Endothelial cell (in vitro differentiated cells): ENCODE data around the gene DAPK1. TPM values are rescaled to one million over a fixed set of nuclear protein-coding genes. Genes with fewer than 3 reads are reported as not detected.

Source experiments
- DNase-seq: peaks from one replicate; pipeline ENCODE4 v3.0.0; 2021; ENCODE audit warnings: low spot score
- H3K27ac Mint-ChIP-seq: one replicate; pipeline ENCODE4 v1.8.0; 2021; ENCODE audit warnings: mixed read lengths, inconsistent platforms; ENCODE audit not compliant: unreplicated experiment
- H3K27me3 Mint-ChIP-seq: one replicate; pipeline ENCODE4 v1.8.0; 2021; ENCODE audit warnings: mild to moderate bottlenecking, moderate library complexity, mixed read lengths, inconsistent platforms; ENCODE audit not compliant: unreplicated experiment
- H3K36me3 Mint-ChIP-seq: one replicate; pipeline ENCODE4 v1.8.0; 2021; ENCODE audit warnings: mild to moderate bottlenecking, low read depth, mixed read lengths, inconsistent platforms; ENCODE audit not compliant: unreplicated experiment
- H3K4me1 Mint-ChIP-seq: one replicate; pipeline ENCODE4 v1.8.0; 2021; ENCODE audit warnings: mild to moderate bottlenecking, mixed read lengths, inconsistent platforms; ENCODE audit not compliant: unreplicated experiment
- H3K4me3 Mint-ChIP-seq: one replicate; pipeline ENCODE4 v1.8.0; 2021; ENCODE audit warnings: mild to moderate bottlenecking, mixed read lengths, inconsistent platforms; ENCODE audit not compliant: unreplicated experiment
- H3K9me3 Mint-ChIP-seq: one replicate; pipeline ENCODE4 v1.8.0; 2021; ENCODE audit warnings: mixed read lengths, inconsistent platforms; ENCODE audit not compliant: unreplicated experiment
- total RNA-seq: library from RNA; stranded (reverse); fragmentation: NEBNext Ultra II Directional; extraction: Animal tissue kit (Norgen Biotek cat#: 25700); gene quantifications from one replicate; pipeline ENCODE4 v1.2.1, GENCODE V29; 2021; ENCODE audit not compliant: unreplicated experiment
- TF ChIP-seq, protein P1 (sequence below): fragments of 200-600 bp; sonication (generic); IDR thresholded peaks from one replicate; pipeline ENCODE4 v1.5.0; 2021; ENCODE audit warnings: antibody characterized with exemption; ENCODE audit not compliant: unreplicated experiment

DAPK1 gene
- total RNA-seq, 1 donor from 2014 or later: 36.8 TPM

DNA sequence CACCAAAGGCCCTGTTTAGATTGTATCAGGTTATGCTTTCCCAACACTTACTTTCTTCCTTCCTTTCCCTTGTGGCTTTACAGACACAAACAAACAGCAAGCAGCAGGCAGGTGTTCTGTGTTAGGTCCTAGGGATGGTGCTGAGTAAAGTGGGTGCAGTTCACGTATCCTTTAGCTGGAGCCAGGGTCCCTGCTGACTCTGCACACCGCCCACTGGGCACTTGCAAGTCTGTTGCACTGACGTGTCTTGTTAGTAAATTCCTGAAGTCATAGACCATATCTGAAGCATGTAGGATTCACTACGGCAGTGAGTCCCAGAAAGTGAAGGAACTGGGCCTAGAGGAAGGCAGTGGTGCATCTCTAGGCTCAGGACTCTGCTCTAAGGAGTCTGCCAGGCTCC, 96.5 kb downstream of the DAPK1 start:
- Mint-ChIP-seq H3K4me3 (no peak overlapping the region), H3K9me3 (no peaks in the 10 kb centered on the region), H3K36me3 (no peaks in the 10 kb centered on the region), H3K27ac (no peak overlapping the region), H3K4me1 (peaks cover 9% of the 10 kb centered on the region), H3K27me3 (peaks cover 2% of the 10 kb centered on the region)
- TF ChIP-seq, protein P1, sequence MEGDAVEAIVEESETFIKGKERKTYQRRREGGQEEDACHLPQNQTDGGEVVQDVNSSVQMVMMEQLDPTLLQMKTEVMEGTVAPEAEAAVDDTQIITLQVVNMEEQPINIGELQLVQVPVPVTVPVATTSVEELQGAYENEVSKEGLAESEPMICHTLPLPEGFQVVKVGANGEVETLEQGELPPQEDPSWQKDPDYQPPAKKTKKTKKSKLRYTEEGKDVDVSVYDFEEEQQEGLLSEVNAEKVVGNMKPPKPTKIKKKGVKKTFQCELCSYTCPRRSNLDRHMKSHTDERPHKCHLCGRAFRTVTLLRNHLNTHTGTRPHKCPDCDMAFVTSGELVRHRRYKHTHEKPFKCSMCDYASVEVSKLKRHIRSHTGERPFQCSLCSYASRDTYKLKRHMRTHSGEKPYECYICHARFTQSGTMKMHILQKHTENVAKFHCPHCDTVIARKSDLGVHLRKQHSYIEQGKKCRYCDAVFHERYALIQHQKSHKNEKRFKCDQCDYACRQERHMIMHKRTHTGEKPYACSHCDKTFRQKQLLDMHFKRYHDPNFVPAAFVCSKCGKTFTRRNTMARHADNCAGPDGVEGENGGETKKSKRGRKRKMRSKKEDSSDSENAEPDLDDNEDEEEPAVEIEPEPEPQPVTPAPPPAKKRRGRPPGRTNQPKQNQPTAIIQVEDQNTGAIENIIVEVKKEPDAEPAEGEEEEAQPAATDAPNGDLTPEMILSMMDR: no peak
- DNase-seq: no peak

GRCh38 chr9:87594662-87595061, 97.0 kb downstream of the DAPK1 start:
- no peak overlapping the region for H3K4me3 Mint-ChIP-seq
- no peak for DNase-seq
- no peaks in the 10 kb centered on the region for H3K9me3 Mint-ChIP-seq
- peaks cover 2% of the 10 kb centered on the region for H3K27me3 Mint-ChIP-seq
- H3K27ac Mint-ChIP-seq: no peak overlapping the region
- peaks cover 9% of the 10 kb centered on the region for H3K4me1 Mint-ChIP-seq
- H3K36me3 Mint-ChIP-seq: no peaks in the 10 kb centered on the region
- TF ChIP-seq, protein P1: no peak

- H3K27ac Mint-ChIP-seq: peak overlapping the region; percentile 65
- no peak overlapping the region for H3K4me3 Mint-ChIP-seq
- DNase-seq: no peak
- H3K4me1 Mint-ChIP-seq: peaks cover 9% of the 10 kb centered on the region
- H3K27me3 Mint-ChIP-seq: peaks cover 2% of the 10 kb centered on the region
- no peaks in the 10 kb centered on the region for H3K36me3 Mint-ChIP-seq
- TF ChIP-seq, protein P1: no peak
- no peaks in the 10 kb centered on the region for H3K9me3 Mint-ChIP-seq
These were observed 97.9 kb downstream of the DAPK1 start for GRCh38 chr9:87595610-87596009.

- Mint-ChIP-seq H3K36me3 (no peaks in the 10 kb centered on the region), H3K9me3 (no peaks in the 10 kb centered on the region), H3K4me3 (no peak overlapping the region), H3K4me1 (peaks cover 9% of the 10 kb centered on the region), H3K27ac (no peak overlapping the region), H3K27me3 (peaks cover 2% of the 10 kb centered on the region)
- TF ChIP-seq, protein P1: no peak
- DNase-seq: no peak
These were observed 99.2 kb downstream of the DAPK1 start for GRCh38 chr9:87596862-87597261.

- TF ChIP-seq, protein P1: no peak
- Mint-ChIP-seq H3K4me1 (peaks cover 9% of the 10 kb centered on the region), H3K27ac (no peak overlapping the region), H3K4me3 (no peak overlapping the region), H3K27me3 (peaks cover 2% of the 10 kb centered on the region), H3K9me3 (no peaks in the 10 kb centered on the region), H3K36me3 (no peaks in the 10 kb centered on the region)
- no peak for DNase-seq
These were observed 100.2 kb downstream of the DAPK1 start for GRCh38 chr9:87597710-87598443.
